Stimulated activated CD4-positive, alpha-beta T cell treated with anti-CD3 and anti-CD28 coated beads, TNF-alpha, amount 100 ng/mL, for 4 hours (primary cell): ENCODE results near the gene TMEM243.
A peak's percentile ranks its signal among the peaks of the same experiment; 100 is the strongest.
"Not testable (repeated sequence)": the region's sequence is repeated elsewhere in the genome, so short reads cannot be mapped to it uniquely, and the experiment has no call there.

Source experiments
- DNase-seq, 3 experiments: peaks; one replicate each; pipeline ENCODE4 v3.0.0-alpha.2; 2020; ENCODE audit warnings: low read depth in 3 of 3

The TMEM243 gene, protein sequence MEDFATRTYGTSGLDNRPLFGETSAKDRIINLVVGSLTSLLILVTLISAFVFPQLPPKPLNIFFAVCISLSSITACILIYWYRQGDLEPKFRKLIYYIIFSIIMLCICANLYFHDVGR

DNA sequence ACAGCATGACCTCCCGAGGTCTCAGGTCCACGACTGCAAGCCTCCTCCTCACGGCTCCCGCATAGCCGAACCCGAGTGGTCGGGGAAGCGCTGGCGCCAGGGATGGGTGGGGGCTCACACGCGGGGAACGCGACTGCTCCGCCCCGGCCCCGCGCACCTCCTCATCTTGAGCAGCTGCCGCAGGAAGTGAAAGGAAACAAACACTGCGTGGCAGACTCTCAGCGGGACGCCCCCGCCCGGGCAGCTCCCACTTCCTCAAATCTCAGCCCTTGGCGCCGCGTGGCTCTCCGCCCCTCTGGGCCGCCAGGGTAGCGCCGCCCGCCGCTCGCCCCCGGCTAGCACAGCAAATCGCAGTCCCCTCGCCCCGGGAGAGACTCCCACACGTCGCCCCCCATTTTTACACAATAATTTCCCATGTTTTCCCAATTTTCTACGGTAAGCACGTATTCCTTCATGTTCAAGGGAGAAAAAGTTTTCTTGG, at the start of gene TMEM243:
Gene TMEM243, minus strand, starts transcription at position 188 of the 481 bp plus-strand sequence. CDS start 229 bp downstream, outside the sequence.
- DNase-seq, result peak; percentile 61 to 81 (median 79)

DNA sequence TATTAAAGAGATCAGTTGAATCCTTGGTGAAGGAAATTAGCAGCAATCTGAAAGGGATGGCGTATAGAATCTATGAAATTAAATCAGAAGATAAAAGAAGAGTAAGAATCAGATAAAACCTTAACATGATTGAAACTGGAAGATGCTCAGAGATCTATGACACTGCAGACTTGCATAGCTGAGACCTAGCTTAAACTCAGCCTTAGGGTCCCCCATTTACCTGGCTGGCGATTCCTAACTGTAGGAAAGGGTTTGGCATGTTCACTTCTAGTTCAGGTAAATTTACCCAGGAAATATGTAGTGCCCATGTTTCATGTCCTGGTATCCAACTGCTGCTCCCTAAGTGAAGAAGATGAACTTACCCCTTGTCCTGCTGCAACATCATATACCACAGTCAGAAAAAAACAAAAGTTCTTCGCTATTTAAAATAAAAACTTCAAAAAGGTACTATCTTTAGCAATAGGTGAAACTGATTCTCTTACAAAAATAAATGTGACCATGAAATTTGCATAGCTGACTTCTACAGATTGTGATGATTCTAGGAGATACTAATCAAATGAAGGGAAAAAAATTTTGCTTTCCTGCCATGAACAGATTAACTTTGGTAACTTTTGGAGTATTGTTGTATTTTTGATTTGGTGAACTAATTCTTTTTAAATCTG, 47.8 kb upstream of the TMEM243 start:
- no peak for DNase-seq

DNA sequence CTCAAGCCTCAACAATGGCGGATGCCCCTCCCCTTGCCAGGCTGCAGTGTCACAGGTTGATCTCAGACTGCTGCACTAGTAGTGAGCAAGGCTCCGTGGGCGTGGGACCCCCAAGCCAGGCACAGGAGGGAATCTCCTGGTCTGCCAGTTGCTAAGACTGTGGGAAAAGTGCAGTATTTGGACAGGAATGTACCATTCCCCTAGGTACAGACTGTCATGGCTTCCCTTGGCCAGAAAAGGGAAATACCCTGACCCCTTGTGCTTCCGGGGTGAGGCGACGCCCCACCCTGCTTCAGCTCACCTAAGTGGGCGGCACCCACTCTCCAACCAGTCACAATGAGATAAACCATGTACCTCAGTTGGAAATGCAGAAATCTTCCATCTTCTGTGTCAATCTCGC, 44.0 kb upstream of the TMEM243 start:
- no peak for DNase-seq

DNA sequence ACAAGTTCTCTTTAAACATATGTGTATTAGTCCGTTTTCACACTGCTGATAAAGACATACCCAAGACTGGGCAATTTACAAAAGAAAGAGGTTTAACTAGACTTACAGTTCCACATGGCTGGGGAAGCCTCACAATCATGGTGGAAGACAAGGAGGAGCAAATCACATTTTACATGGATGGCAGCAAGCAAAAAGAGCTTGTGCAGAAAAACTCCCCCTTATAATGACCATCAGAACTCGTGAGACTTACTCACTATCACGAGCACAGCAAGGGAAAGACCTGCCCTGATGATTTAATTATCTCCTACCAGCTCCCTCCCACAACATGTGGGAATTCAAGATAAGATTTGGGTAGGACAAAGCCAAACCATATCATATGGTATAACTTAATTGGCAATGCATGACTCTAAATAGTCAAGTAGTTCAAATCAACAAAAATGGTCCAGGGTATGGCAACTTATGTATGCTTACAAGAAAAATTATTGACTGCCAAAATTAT, 34.1 kb upstream of the TMEM243 start:
- DNase-seq, result no peak

DNA sequence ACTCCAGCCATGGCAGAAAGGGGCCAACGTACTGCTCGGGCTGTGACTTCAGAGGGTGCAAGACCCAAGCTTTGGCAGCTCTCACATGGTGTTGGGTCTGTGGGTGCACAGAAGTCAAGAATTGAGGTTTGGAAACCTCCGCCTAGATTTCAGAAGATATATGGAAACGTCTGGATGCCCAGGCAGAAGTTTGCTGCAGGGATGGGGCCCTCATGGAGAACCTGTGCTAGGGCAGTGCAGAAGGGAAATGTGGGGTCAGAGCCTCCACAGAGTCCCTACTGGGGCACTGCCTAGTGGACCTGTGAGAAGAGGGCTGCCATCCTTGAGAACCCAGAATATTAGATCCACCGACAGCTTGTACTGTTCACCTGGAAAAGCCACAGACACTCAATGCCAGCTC, 26.1 kb upstream of the TMEM243 start:
- DNase-seq, result not testable (repeated sequence)

DNA sequence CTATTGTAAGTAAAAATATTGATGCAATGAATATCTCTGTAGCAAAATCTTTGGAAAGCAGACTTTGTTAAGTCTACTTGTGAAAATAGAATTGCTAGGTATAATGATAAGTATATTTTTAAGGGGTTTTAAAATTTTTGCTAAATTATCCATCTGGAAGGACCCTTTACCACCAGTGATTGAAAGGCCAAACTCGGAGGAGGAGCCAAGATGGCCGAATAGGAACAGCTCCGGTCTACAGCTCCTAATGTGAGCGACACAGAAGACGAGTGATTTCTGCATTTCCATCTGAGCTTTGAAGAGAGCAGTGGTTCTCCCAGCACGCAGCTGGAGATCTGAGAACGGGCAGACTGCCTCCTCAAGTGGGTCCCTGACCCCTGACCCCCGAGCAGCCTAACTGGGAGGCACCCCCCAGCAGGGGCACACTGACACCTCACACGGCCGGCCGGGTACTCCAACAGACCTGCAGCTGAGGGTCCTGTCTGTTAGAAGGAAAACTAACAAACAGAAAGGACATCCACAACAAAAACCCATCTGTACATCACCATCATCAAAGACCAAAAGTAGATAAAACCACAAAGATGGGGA, 19.0 kb upstream of the TMEM243 start:
- not testable (repeated sequence) for DNase-seq

DNA sequence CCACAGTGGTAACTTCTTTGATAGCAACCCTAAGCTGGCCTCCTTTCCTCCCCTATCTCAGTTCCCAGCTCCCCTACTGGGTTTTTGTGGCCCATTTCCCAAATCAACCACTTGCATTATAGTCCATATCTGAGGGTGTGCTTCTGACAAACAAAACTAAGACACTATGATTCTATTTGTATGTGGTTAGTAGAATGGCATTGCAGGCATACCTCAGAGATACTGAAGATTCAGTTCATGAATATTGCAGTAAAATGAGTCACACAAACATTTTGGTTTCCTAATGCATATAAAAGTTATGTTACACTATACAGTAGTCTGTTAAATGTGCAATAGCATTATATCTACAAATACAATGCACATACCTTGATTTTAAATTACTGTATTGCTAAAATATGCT, 15.4 kb upstream of the TMEM243 start:
- DNase-seq, result no peak

DNA sequence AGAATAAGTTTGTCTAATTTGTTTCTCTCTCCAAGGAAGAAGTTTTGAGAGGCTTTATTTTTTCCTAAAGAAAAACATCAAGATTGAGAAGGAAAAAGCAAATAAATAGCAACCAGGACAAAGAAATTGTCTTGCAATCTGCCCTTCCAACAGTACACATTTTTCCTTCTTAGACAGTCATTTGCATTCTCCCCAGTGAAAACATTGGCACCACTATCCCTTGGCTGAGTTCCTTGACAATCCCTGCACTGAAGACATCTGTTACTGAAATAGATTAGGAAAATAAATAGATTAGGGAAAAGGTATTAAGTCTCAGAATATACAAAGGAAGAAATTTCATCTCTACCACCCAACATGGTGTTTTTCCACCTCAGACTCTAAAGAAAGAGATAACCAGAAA, 12.2 kb upstream of the TMEM243 start:
- no peak for DNase-seq

DNA sequence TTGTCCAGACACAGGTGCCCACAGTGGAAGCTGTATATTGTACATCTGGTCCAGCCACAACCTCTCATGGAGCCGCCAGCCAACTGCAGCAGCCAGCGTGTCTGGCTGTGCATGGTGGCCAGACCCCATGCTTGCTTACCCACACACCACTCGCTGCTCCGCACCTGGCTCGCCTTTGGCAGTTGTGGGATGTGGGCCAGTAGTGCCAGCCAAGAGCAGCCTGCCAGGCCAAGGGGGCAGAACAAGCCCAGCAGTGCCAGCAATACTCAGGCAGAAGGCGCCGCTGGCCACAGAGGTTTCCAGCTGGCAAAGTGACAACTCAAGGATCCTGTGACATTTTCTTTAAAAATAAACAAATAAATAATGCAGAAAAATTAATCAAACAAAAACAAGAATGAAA, 11.7 kb upstream of the TMEM243 start:
- DNase-seq, result no peak

DNA sequence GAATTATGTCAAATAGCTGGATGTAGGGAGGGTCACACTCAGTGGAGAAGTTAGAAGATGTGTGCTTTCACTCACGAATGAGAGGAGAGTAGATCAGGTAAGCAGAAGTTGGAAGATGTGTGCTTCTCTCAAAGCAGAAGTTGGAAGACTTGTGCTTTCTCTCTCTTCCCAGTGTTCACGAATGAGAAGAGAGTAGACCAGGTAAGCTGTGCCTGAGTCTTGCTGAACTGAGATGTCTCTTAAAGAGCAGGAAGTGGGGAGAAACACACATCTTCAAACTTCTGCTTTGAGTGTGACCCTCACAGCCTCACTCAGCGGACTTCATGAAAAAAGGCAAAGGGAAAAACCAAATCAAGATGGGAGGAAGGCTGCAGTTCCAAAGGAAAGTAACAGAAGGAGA, 7.0 kb upstream of the TMEM243 start:
- DNase-seq, result no peak

DNA sequence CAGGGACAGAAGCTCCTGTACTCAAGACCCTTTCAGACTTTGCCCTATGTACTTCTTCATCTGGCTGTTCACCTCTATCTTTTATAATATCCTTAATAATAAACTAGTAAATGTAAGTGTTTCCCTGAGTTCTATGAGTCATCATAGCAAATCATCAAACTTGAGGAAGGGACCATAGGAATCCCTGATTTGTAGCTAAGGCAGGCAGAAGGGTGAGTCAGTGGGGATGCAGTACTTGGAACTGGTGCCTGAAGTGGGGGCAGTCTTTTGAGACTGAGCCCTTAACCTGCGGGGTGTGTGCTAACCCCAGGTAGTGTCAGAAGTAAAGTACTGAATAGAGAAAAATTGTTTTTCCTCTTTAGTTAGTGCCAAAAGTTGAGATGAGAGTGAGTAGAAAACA, 6.2 kb upstream of the TMEM243 start:
- DNase-seq, result no peak

DNA sequence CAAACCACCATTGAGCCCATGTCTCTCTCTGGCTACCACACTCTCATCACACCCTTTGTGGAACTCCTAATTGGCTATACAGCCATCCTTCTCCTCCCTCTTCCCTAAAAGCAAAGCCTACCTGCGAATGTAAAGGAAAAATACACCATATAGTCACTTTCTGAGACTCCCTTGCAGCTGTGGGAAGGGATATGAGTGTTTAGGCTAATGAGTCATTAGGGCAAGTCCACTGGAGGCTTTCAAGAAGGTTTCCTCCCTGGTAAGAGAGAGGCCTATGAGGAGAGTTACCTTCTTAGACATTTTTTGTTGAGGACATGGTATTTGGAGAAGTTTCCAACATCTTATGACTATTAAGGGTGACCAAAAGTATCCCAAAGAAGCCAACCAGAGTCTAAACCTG, 4.1 kb upstream of the TMEM243 start:
- no peak for DNase-seq

DNA sequence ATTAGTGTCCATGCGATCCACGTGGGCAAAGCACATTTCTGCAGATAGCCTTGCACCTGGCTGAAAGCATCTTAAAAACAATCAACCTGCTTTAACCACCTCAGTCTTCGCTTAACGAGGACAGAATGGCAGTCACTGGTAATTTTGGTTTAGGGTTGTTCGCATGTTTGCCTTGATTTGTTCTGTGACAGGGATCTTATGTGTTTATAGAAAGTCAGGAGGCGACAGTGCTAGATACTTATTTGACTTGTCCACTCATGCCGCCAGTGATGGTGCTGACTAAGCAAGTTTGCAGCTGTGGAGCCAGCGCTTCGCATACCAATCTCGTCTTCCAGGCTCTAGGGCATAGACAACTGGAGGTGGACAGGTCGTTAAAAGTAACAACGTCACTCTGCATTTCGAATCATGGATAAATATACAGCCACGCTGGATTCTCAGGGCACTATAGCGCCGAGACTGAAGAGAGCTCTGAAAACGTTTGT, 1.2 kb upstream of the TMEM243 start:
- no peak for DNase-seq

DNA sequence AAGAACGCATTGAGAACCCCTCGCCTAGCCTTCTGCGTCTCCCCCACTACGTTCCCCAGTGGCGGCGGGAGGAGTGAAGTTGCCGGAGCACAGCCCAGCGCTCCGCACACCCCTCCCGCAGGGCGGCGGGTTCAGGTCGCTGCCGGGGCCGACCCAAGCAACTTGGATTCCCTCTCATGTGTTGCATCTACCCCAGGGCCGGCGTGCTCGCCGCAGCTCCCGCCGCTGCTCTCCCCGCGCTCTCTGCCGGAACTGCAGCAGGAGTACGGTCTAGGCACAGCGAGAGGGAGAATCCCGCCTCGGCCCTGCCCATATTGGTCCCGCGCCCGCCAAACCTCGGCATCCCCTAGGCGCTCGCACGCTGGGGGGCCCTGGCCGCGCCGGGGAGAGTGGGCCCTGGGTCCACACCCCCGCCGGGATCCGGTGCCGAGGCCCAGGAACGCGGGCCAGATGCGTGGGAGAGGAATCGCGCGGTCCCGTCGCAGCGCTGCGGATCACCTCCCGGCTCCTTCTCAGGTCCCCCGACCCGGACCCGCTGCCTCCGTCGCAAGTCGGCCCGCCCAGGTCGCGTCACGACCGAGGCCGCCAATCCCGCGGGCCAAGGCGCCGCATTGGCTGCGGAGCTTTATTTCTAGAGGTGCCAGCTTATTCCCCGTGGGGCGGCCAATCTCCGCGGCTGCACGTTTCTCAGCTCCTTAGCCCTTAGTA, 648 bp upstream of the TMEM243 start:
- DNase-seq, result peak; percentile 65 to 75 (median 72)

DNA sequence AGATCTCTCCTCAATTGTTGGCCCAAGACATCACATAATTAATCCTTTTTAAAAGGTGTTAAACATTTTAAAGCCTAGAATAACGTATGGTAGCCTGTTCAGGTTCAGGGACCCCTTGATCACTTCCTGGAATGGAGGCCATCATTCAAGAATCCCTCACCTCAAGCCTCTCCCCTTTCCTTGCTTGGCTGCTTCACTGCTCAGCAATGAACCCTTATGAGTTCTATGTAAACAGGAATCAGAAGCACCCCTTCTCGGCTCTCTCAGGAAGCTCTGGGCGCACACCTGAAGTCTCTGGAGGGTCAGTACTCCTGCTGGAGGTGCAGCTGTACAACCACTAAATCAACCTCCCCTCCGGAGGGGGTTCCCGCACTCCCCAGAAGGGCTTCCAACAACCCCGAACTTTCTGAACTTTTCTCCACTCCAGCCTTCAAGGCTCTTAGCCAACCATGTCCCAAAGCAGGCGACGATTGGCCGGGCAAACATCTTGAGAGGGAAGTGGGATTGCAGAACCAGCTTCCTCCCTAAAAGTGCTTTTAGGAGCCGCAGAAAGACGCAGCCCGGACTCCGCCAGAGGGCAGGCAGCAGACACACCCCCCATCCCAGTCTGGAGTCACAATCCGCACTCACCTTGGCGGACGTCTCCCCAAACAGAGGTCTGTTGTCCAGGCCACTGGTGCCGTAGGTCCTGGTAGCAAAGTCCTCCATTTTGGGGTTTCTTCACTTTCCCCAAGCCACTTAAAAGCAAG, 562 bp downstream of the TMEM243 start:
- peak; percentile 8 to 15 (median 14) for DNase-seq

DNA sequence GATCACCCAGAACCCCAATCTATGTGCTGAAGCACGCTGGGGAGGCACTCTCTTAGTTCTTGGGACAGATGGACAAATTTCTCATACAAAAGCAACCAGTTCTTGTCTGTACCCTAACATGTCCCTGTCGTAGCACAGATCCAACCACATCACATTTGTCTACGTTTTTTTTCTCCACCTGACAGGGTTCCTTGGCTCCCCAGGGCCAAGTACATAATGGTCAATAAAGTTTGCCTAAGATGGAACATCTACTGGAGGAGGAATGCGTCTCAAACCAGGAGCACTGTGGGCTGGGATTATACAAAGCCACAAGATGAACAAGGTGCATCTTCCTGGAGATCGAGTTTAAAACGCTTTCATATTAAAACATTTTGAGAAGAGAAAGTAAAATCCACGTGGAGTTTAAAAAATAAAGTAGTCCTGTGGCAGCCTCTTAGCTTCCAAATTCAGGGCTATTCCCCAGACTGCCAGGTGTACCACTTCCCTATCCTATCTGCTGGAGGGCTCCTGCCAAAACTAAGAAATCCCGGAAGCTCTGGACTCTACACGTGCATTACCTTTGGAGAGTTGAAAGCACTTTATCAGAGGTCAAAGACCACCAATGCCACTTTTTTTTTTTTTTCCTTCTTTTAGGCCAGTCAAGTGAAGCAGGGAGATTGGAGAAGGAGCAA, 1.4 kb downstream of the TMEM243 start:
- DNase-seq, result no peak

DNA sequence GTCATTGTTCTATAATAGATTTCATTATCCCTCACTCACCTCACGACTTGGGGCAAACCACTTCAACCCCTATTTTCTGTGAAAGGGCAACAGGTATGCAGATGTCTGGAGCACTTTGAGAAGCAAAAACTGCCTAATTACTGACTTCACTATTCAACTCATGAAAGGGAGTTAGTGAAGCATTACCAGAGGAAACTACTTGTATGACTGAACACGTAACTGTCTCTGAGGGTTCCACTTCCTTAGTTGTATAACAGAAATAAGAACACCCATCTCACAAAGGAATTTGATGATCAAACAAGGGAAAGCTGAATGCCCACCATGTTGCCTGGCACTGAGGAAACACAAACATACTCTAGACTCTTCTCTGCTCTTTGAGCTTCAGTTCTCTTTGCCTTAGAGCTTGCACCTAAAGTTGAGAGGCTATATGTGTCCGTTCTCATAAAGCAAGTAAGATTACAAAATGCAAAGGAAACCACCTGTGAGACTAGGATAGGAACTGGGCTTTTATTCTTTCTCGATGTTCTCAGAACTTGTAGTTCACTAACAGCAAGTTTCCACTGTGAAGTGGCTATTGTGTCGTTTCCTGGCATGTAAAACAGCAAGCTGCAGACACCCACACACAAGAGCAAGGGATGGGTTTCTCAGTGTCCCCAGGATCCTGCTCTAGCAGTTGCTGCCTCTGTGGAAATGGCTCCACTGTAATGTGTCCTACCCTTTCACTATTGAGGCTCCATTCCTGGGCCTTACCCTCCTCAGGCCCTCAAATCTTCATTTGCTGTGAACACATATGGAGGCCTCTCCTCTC, 2.6 kb downstream of the TMEM243 start:
- DNase-seq, result peak in 1 of 3 experiments; percentile 27

DNA sequence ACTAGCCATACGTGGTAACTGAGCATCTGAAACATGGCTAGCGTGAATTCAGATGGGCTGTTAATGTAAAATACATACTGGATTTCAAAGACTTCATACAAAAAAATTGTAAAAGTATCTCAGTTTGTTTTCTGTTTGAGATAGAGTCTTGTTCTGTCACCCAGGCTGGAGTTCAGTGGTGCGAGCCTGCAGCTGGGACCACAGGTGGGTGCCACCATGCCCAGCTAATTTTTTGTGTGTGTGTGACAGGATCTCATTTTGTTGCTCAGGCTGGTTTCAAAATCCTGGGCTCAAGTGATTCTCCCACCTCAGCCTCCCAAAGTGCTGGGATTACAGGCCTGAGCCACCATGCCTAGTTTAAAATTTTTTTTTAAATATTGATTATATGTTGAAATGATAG, 4.5 kb downstream of the TMEM243 start:
- no peak for DNase-seq

DNA sequence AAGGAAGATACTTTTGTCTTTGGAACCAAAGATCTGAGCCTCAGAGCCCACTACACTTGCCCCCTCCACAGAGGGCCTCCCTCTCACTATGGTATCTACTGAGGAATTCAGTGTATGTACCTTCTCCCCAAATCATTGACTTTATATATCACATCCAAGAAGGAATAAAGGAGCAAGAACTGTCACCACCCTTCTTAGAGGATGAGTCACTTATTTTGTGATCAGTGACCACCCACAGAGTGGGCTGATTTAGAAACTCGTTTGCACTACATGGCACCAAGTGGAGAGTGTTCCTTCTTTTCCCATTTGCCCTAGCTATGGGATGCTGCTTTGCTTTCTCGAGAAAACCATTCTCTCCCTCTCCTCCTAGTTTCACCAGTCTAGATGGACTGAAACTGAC, 5.7 kb downstream of the TMEM243 start:
- no peak for DNase-seq

DNA sequence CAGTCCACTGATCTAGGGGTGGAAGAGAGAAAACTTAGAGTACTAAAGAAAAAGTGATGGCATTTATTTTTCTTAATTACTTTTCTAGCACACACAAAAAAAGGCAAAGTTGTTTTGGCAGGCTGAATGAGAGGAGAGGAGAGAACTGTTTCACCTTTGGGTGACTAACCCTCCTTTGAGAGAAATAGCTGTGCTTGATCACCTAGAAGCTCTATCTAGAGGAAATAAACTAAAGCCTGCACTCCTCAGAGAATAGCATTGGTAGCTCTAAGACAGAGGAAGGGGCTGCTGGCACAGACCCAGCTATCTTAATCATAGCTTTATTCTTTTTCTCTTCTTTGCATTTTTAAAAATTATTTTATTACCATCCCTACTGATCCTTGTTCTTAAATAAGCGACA, 6.3 kb downstream of the TMEM243 start:
- DNase-seq, result no peak
